OCI-LY7 (cell line): ENCODE results near the gene CDKAL1. TPM values are rescaled to one million over a fixed set of nuclear protein-coding genes. Genes with fewer than 3 reads are reported as not detected.

Experiments used
- BruUV-seq: library from RNA; stranded (reverse); fragments of 400-500 nt; replicated peaks from 2 replicates; lab custom pipeline; 2021; lab: Mats Ljungman, UMichigan
- CTCF ChIA-PET: fragments of 300-600 bp; sonication (Branson Sonifier 250); formaldehyde crosslinking; loops from one replicate; lab custom pipeline; 2022; ENCODE audit warnings: antibody characterized with exemption; ENCODE audit not compliant: unreplicated experiment; lab: Charles Lee
- POLR2A ChIA-PET: fragments of 300-600 bp; sonication (Branson Sonifier 250); formaldehyde crosslinking; loops from one replicate; lab custom pipeline; 2022; ENCODE audit warnings: antibody characterized with exemption; lab: Charles Lee
- DNase-seq: peaks from one replicate; pipeline ENCODE4 v3.0.0-alpha.2; 2015; ENCODE audit warnings: low spot score
- H2AFZ ChIP-seq: fragments of 200-600 bp; sonication (generic), shearing (Covaris generic); 2 replicates; pipeline ENCODE4 v1.6.1; 2014; ENCODE audit warnings: mild to moderate bottlenecking, antibody characterized with exemption, low read length, moderate library complexity
- H3K27ac ChIP-seq: fragments of 200-600 bp; sonication (generic); 2 replicates; pipeline ENCODE4 v1.5.1; 2014; ENCODE audit warnings: mixed run types, low read depth, mild to moderate bottlenecking, moderate library complexity, low read length, inconsistent platforms; ENCODE audit not compliant: poor library complexity, severe bottlenecking
- H3K36me3 ChIP-seq: fragments of 200-600 bp; sonication (generic); 2 replicates; pipeline ENCODE4 v1.6.1; 2014; ENCODE audit warnings: mild to moderate bottlenecking, antibody characterized with exemption, low read length, moderate library complexity, mixed read lengths; ENCODE audit not compliant: insufficient read depth
- H3K4me1 ChIP-seq: fragments of 200-600 bp; sonication (generic); 2 replicates; pipeline ENCODE4 v1.5.1; 2014; ENCODE audit warnings: mild to moderate bottlenecking, low read length; ENCODE audit not compliant: insufficient read depth, poor library complexity, severe bottlenecking
- H3K4me2 ChIP-seq: fragments of 200-600 bp; sonication (generic); 2 replicates; pipeline ENCODE4 v1.6.1; 2014; ENCODE audit warnings: mild to moderate bottlenecking, low read length
- H3K4me3 ChIP-seq: fragments of 200-600 bp; sonication (generic); 2 replicates; pipeline ENCODE4 v1.5.1; 2014; ENCODE audit warnings: mild to moderate bottlenecking, low read depth, low read length; ENCODE audit not compliant: poor library complexity, severe bottlenecking
- H3K79me2 ChIP-seq: fragments of 200-600 bp; sonication (generic); 2 replicates; pipeline ENCODE4 v1.6.1; 2016; ENCODE audit warnings: low read depth, mild to moderate bottlenecking, low read length, moderate library complexity, mixed read lengths; ENCODE audit not compliant: insufficient read depth
- H3K9me2 ChIP-seq: fragments of 200-600 bp; sonication (generic); 2 replicates; pipeline ENCODE4 v1.6.1; 2016; ENCODE audit warnings: mild to moderate bottlenecking, low read length, mixed read lengths; ENCODE audit not compliant: insufficient read depth
- H3K9me3 ChIP-seq: fragments of 200-600 bp; sonication (generic); 2 replicates; pipeline ENCODE4 v1.6.1; 2014; ENCODE audit warnings: mild to moderate bottlenecking, mixed run types, low read length, mixed read lengths
- H4K20me1 ChIP-seq: fragments of 200-600 bp; sonication (generic); 2 replicates; pipeline ENCODE4 v1.6.1; 2014; ENCODE audit warnings: mild to moderate bottlenecking, antibody characterized with exemption, low read length, moderate library complexity, mixed read lengths; ENCODE audit not compliant: insufficient read depth
- EZH2phosphoT487 ChIP-seq: fragments of 200-600 bp; sonication (generic); IDR thresholded peaks from 2 replicates; pipeline ENCODE4 v1.6.1; 2018; ENCODE audit warnings: low read depth, borderline replicate concordance, mild to moderate bottlenecking, mixed run types, antibody characterized with exemption, low read length, moderate library complexity, mixed read lengths
- intact Hi-C: fragments of 100-400 bp; cut with micrococcal nuclease; formaldehyde crosslinking; loops from one replicate; pipeline ENCODE4 v1.10.0; 2022; ENCODE audit not compliant: unreplicated experiment
- total RNA-seq, 2 experiments: library from RNA; depleted of rRNA in 1 of 2; stranded (reverse); fragments of >200 nt in 1 of 2; shearing (Covaris generic) in 1 of 2; gene quantifications; 2 replicates each; pipeline ENCODE4 v1.2.3, GENCODE V29; 2014 to 2022
- TF ChIP-seq, protein P1 (sequence below): fragments of 200-600 bp; sonication (generic); conservative IDR thresholded peaks from 2 replicates; pipeline ENCODE4 v1.5.1; 2014; ENCODE audit warnings: mild to moderate bottlenecking, antibody characterized with exemption, low read length, moderate library complexity, mixed read lengths

Gene CDKAL1
- total RNA-seq, 2 experiments from 2014 or later: 19.9 to 21.1 TPM

- intact Hi-C loops: no loop called here
- Histone ChIP-seq H3K79me2 (no peaks in the 10 kb centered on the region), H3K4me3 (no peak overlapping the region), H4K20me1 (no peaks in the 10 kb centered on the region), H3K9me3 (no peaks in the 10 kb centered on the region), H2AFZ (no peak overlapping the region), H3K9me2 (no peaks in the 10 kb centered on the region), H3K36me3 (no peaks in the 10 kb centered on the region), H3K4me2 (no peak overlapping the region), H3K4me1 (no peaks in the 10 kb centered on the region), H3K27ac (no peak overlapping the region)
- no peak for DNase-seq
- ChIA-PET CTCF (no interaction called here), POLR2A (no interaction called here)
- TF ChIP-seq EZH2phosphoT487: no peak
- TF ChIP-seq, protein P1, sequence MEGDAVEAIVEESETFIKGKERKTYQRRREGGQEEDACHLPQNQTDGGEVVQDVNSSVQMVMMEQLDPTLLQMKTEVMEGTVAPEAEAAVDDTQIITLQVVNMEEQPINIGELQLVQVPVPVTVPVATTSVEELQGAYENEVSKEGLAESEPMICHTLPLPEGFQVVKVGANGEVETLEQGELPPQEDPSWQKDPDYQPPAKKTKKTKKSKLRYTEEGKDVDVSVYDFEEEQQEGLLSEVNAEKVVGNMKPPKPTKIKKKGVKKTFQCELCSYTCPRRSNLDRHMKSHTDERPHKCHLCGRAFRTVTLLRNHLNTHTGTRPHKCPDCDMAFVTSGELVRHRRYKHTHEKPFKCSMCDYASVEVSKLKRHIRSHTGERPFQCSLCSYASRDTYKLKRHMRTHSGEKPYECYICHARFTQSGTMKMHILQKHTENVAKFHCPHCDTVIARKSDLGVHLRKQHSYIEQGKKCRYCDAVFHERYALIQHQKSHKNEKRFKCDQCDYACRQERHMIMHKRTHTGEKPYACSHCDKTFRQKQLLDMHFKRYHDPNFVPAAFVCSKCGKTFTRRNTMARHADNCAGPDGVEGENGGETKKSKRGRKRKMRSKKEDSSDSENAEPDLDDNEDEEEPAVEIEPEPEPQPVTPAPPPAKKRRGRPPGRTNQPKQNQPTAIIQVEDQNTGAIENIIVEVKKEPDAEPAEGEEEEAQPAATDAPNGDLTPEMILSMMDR: no peak
- BruUV-seq: no TSS peak
Measured at GRCh38 chr6:21176197-21176596, 641.9 kb downstream of the CDKAL1 start.

GRCh38 chr6:21180155-21180554, 645.9 kb downstream of the CDKAL1 start:
- POLR2A ChIA-PET: interaction anchor here (0.7 kb wide), 1 partner anchor 12 kb away, joined by 4 read pairs; no protein-coding TSS in a partner anchor
- no TSS peak for BruUV-seq
- H2AFZ ChIP-seq: no peak overlapping the region

DNA sequence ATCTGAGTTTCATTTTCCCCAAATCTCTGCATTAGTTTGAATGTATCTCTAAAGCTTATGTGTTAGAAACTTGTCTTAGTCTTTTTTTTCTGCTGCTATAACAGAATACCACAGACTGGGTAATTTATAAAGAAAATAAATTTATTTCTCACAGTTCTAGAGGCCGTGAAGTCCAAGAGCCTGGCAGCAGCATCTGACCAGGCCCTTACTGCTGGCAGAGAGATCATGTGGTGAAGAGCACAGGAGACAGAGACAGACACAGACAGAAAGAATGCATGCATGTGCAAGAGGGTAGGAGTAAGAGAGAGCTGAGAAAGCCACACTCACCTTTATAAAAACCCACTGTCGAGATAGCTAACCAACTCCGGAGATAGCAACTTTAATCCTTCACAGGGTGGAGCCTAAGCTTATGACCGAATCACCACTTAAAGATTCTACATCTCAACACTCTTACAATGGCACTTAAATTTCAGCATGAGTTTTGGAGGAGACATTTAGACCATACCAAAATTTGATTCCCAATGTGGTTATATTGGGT, 646.6 kb downstream of the CDKAL1 start:
- no peaks in the 10 kb centered on the region for H3K4me1 ChIP-seq
- no peak overlapping the region for H3K27ac ChIP-seq
- H3K9me2 ChIP-seq: no peaks in the 10 kb centered on the region
- no peaks in the 10 kb centered on the region for H3K9me3 ChIP-seq
- no peak for DNase-seq
- no peaks in the 10 kb centered on the region for H3K36me3 ChIP-seq
- H3K79me2 ChIP-seq: no peaks in the 10 kb centered on the region
- no TSS peak for BruUV-seq
- H2AFZ ChIP-seq: no peak overlapping the region
- POLR2A ChIA-PET: interaction anchor here (0.7 kb wide), 1 partner anchor 12 kb away, joined by 4 read pairs; no protein-coding TSS in a partner anchor
- intact Hi-C loops: no loop called here
- H3K4me3 ChIP-seq: no peak overlapping the region
- no peak for TF ChIP-seq EZH2phosphoT487
- TF ChIP-seq, protein P1: no peak
- no peak overlapping the region for H3K4me2 ChIP-seq
- CTCF ChIA-PET: no interaction called here
- H4K20me1 ChIP-seq: no peaks in the 10 kb centered on the region

More at GRCh38 chr6:21180155-21180554, 645.9 kb downstream of the CDKAL1 start:
- Histone ChIP-seq H3K9me3 (no peaks in the 10 kb centered on the region), H3K36me3 (no peaks in the 10 kb centered on the region), H3K4me3 (no peak overlapping the region), H3K4me1 (no peaks in the 10 kb centered on the region), H3K79me2 (no peaks in the 10 kb centered on the region), H3K4me2 (no peak overlapping the region), H4K20me1 (no peaks in the 10 kb centered on the region), H3K9me2 (no peaks in the 10 kb centered on the region), H3K27ac (no peak overlapping the region)
- CTCF ChIA-PET: no interaction called here
- no peak for DNase-seq
- intact Hi-C loops: no loop called here
- TF ChIP-seq EZH2phosphoT487: no peak
- TF ChIP-seq, protein P1: no peak
